ENCODE data around the gene NCSTN.
A peak's percentile ranks its signal among the peaks of the same experiment; 100 is the strongest.
"Not testable (repeated sequence)": the region's sequence is repeated elsewhere in the genome, so short reads cannot be mapped to it uniquely, and the experiment has no call there.

NCSTN gene

DNA sequence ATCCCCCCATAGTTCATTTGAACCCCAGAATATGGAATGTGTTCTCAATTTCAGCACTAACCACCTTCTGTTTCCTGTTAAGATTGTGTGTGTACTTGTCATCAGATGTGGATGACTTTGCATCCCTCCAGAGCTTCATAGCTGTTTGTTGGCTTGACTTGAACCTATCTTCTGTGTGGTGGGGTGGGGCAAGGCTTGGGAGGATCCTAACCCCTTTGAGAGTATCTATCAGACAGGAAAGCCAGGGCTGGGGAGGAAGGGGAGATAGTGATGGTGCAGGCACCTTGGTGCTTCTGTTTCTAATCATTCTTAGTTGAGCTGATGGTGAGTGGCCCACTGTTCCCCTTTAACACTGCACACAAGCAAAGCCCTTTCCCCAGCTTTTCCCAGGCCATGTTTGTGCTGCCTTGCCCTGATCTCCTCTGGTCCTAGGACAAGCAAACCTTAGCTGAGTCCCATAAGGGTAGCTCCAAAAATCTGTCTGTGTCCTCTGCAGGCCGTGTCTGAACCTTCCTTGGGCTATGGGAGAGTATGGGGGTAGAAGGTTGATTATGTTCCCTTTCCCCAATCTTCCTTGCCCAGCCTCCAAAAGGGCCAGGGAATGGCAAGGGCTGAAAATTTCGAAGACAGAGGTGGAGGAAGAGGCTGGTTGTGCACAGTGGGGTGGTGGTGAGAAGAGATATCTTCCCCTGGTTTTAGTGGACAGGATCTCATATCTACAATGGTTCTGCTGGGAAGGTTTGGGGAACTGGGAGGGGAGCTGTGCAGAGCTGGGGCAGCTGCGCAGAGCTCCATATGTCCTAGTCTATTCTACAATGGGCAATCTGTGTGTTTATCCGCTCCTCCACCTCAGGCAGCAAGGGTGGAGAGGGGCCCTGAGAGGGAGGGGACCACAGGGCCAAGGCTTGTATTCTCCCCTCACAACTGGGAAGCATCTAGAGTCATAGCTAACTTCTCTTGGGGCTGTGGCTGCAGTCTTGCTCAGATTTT, 25.0 kb downstream of the NCSTN start:
- no peak overlapping the region for H3K27ac ChIP-seq
- H3K4me3 ChIP-seq = no peak overlapping the region

DNA sequence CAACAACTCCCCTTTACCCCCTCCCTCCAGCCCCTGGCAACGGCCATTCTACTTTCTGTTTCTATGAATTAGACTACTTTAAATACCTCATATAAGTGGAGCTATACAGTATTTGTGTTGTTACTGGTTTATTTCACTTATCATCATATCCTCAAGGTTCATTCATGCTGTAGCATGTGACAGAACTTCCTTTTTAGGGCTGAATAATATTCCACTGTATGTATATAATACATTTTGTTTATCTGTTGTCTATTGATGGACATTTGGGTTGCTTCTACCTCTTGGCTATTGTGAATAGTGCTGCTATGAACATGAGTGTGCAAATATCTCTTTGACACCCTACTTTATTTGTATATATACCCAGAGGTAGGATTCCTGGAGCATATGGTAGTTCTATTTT, 25.9 kb downstream of the NCSTN start:
- H3K4me3 ChIP-seq = no peak overlapping the region
- no peak overlapping the region for H3K27ac ChIP-seq

DNA sequence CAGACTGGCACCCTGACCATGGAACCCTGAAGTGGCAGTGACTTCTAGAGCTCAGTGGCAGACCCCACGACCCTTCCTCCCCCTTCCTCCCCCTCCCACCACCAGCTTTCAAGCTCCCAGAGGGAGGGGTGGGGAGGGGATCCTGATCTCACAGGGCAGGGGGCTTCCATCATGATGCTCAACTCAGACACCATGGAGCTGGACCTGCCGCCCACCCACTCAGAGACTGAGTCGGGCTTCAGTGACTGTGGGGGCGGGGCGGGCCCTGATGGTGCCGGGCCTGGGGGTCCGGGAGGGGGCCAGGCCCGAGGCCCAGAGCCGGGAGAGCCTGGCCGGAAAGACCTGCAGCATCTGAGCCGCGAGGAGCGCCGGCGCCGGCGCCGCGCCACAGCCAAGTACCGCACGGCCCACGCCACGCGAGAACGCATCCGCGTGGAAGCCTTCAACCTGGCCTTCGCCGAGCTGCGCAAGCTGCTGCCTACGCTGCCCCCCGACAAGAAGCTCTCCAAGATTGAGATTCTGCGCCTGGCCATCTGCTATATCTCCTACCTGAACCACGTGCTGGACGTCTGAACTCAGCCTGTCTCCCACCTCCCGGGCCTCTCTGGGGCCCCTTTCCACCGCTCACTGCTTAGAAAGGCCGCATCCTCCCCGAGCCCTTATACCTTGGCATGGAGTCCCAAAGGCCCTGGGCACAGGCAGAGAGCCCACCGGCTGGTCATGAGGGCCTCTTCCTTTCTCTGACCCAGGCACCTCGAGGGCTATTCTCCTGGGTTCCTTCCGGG, 27.6 kb downstream of the NCSTN start:
- Histone ChIP-seq H3K4me3 (no peak overlapping the region), H3K27ac (no peak overlapping the region)

DNA sequence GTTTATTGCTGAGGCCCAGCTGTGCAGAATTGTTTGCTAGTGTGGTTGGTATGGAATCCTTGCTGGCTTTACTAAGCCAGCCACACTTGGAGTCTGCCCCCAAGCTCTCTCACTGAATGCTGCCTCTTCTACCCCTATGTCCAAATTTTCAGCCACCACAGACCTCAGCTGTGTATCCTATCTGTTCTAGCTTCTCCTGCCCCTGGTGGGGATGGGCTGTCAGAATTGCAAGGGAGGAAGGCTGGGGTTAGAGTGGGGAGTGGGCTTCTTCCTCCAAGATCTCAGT, 28.1 kb downstream of the NCSTN start:
- Histone ChIP-seq H3K27ac (no peak overlapping the region), H3K4me3 (no peak overlapping the region)

DNA sequence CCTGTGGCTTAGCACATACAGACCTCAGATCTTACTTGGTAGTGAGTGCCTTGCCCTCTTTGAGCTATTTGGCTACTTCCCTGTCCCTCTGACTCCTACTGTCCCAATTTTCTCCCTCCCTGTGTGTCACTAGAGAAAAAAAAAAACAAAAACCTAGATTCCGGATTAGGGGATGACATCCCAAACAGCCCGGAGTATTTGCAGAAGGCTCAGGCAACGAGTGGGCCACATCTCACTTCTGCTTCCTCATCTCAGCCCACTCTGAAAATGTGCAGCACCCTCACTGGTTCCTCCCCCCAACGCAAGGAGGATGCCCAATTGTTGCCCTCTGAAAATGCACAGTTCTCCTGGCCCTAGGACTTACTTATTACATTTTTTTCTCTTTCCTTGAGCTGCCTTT, 28.6 kb downstream of the NCSTN start:
- H3K27ac ChIP-seq = no peak overlapping the region
- no peak overlapping the region for H3K4me3 ChIP-seq

DNA sequence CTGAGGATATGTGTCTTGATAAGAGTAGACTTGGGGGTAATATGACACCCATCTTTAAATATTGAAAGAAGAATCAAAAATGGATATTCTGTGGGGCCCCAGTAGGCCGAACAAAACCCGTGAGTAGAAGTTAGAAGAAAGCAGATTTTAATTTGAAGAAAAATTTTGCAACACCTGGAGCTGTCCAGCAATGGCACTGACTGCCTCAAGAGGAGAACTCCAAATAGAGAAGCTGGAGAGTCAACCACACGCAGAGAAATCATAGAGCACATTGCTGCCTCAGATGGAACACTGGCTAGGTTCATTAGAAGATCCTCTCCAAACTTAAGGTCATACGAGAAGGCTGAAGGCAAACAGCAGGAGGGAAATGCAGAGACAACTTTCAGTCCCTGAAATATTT, 30.5 kb downstream of the NCSTN start:
- Histone ChIP-seq H3K4me3 (no peak overlapping the region), H3K27ac (no peak overlapping the region)

DNA sequence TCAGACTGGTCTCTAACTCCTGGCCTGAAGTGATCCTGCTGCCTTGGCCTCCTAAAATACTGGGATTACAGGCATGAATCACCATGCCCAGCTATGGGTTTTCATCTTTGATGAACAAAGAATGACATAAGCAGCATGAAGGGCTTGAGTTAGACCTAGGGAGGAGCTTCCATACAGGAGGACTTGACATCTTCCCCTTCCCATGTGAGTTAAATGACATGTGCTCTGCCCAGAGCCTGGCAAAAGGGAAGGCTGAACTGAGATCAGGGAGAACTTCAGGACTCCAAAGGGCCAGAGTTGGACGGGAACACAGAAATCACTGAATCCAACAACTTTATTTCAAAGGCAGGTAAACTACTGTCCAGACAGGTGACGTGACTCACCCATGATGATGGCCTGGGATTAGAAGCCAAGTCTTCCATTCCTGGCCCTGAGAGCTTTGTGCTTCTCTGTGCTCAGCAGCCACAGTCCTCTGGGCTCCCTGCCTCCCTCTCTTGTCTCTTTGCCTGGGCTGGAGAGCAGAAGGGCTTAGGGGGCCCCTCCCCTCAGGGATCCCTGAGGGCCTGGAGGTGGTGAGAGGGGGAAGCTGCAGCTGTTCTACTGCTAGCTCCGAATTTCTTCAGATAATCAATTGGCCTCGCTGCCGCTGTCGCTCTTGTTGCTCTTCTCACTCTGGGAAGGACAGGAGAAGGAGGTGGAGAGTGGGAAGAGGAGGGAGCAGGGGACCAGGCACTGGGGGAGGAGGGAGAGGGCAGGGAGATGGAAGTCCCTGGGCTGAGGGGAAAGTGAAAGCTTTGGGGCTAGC, 31.3 kb downstream of the NCSTN start:
- peak overlapping the region in 6 of 21 experiments; percentile 1 to 48 (median 40) for H3K27ac ChIP-seq
- H3K4me3 ChIP-seq = no peak overlapping the region

DNA sequence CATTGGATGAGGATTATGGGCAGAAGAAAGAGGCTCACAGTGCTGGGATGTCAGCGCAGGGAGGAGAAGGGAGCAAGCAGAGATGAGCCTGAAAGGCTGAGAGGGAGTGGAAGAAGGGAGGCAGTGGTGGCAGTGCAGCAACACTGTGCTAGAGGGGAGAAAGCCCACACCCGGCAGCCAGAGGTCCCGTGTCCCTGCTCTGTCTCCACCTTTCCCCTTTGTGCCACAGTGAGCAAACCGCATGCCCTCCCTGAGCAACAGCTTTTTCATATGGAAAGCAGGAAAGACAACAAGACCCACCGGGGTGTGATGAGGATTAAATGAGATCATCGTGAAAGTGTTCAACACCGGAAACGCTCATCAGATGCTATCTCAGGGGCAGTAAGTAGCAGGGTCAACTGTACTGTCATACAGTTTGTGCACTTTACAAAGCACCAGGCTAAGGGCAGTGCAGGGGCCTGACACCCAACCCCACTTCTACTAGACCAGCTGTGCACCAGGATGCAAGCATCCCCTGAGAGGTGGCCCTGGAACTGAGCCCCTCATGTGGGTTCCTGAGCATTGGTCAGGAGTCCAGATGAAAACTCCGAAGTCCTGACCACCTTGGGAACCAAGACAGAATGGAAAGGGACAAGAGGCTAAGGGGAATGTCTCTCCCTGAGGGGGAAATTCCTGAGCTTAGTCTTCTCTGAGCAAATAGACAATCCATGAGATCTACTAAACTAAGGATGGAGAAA, 32.8 kb downstream of the NCSTN start:
- Histone ChIP-seq H3K4me3 (no peak overlapping the region), H3K27ac (peak overlapping the region in 11 of 21 experiments; percentile 4 to 55 (median 29))

DNA sequence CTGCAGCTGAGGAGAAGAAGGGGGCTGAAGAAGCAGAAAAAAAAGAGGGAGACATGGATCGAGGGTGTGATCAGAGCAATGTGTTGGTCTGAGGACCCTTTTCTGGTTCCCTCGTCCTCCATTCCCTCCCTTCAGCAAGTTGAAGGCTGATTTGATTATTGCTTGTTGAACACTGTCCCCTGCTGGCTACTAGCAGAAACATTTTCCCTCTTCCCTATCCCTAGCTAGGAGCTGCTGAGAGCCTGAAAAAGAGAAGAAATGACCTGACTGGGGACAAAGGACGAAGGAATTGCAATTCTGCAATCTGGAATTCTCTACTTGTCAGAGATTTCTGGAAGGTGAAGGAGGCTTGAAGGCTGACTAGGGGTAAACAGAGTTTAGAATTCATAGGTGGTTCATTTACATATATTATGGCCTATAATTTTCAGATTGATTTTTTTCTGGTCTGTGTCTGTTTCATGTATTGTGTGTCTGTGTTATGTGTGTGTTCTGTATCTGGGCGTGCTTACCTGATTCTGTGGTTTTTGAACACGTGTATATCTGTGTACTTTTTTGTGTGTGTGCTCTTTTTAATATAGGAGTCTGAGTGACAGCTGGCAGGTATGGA, 33.4 kb downstream of the NCSTN start:
- peak overlapping the region in 4 of 21 experiments; percentile 4 to 52 (median 27) for H3K27ac ChIP-seq
- H3K4me3 ChIP-seq = no peak overlapping the region

DNA sequence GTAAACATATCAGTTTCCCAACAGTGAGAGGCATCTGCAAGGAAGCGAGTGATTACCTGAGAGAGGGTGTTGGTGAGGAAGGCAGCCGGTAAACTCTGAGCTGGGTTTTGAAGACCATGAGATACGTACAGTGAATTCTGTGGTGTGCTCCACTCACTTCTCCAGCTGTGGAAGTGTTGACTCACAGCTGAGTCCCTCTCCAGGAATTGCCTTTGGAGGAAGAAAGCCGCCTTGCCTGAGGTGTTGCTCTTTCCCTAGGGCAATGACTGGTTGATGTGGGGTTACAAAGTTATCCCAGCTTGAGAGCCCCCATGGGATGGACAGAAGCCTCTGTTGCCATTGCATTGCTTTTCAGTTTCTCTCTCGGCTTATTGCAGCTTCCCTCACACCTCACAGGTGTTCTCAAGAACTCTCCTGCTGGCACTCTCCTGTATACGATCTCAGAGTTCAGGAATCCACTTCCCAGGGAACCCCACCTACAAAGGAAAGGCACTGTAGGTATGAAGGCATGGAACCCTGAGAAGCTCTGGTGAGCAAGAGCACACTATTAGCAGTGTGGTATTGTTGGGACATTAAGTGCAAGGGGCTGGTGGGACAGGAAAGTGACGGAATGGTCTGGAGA, 34.5 kb downstream of the NCSTN start:
- H3K4me3 ChIP-seq = no peak overlapping the region
- no peak overlapping the region for H3K27ac ChIP-seq

DNA sequence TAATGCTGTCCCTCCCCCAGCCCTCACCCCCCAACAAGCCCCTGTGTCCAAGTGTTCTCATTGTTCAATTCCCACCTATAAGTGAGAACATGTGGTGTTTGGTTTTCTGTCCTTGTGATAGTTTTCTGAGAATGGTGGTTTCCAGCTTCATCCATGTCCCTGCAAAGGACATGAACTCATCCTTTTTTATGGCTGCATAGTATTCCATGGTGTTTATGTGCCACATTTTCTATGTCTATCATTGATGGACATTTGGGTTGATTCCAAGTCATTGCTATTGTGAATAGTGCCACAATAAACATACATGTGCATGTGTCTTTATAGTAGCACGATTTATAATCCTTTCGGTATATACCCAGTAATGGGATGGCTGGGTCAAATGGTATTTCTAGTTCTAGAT, 41.6 kb downstream of the NCSTN start:
- not testable (repeated sequence) for H3K4me3 ChIP-seq, H3K27ac ChIP-seq

DNA sequence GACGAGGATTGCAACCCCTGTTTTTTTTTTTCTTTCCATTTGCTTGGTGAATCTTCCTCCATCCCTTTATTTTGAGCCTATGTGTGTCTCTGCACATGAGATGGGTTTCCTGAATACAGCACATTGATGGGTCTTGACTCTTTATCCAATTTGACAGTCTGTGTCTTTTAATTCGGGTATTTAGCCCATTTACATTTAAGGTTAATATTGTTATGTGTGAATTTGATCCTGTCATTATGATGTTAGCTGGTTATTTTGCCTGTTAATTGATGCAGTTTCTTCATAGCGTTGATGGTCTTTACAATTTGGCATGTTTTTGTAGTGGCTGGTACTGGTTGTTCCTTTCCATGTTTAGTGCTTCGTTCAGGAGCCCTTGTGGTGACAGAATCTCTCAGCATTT, 45.2 kb downstream of the NCSTN start:
- not testable (repeated sequence) for H3K27ac ChIP-seq, H3K4me3 ChIP-seq

DNA sequence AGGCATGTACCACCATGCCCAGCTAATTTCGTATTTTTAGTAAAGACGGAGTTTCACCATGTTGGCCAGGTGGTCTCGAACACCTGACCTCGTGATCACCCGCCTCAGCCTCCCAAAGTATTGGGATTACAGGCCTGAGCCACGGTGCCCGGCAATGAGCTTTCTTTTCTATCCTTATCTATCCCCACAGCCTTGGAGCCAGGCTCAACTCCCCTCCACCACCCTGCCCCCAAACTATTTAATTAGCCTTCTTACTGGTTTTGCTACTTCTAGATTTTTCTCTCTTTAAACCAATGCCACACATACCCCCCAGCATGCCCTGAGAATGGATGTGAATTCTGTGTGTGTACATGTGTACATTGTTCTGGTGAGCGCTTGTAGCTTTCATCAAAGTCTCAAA, 51.5 kb downstream of the NCSTN start:
- Histone ChIP-seq H3K4me3 (no peak overlapping the region), H3K27ac (no peak overlapping the region)

DNA sequence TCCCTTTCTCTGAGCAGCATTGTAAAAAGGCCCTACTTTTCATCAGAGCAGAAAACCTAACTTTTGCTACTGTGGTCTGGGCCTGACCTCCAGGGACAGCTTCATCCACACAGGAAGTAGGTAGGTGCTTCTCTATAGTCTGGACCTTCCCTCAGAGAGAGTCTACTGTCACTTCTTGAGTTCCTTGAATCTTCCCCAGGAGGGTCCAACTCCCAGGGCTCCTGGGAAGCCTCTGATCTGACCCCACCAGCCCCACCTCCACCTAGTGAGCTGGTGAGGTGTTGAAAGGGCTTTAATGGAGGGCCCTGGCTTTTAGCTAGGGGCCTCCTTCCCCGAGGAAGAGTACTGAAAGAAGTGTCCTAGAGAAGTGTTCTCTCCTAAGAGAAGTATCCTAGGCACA, 54.5 kb downstream of the NCSTN start:
- Histone ChIP-seq H3K4me3 (no peak overlapping the region), H3K27ac (no peak overlapping the region)

DNA sequence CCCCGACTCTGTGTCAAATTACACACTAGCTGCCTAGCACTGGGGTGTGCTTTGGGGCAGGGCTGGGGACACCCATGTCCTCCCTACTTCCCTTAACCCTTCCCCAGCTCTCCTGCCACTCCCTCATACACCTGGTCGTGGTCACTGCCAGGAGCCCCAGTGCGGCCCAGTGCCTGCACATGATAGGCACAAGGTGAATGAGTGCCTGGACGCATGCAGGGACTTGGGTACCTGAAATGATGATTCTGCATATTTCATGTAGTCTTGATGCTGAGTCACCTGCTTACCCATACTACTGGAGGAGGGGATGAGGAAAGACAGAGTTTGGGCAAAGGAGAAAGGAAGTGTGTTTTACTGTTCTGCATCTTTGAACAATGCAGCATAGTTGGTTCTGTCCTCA, 55.6 kb downstream of the NCSTN start:
- peak overlapping the region in 2 of 21 experiments; percentile 5 to 90 for H3K27ac ChIP-seq
- no peak overlapping the region for H3K4me3 ChIP-seq

DNA sequence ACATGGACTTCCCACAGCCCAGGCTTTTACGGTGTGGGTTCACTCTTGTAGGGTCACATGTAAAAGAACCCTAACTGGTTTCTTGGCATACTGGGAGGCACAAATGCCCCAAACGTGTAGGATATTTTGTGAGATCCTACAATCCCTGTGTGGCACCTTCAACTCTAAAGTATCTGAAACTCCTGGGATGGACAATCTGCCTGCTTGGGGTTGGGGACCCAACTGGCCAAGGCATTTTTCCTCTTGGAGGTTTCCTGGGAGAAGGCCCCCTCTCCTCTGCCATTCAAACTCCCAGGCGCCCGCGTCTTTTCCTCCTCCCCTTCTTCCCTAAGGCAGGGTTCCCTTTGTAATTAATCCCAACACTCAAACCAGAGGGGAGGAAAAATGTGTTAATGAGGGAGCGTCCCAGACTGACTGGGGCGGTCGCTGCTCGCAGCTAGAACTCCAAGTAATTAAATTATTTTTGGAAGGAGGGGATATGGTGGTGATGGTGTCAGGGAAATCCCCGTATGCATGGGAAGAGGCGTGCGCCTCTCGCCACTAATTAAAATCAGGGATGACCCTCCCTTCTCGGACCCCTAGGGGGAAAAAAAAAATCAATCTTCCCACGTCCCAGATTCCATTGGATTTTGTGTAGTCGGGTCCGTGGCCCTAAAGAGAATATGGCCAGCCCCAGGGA, 56.5 kb downstream of the NCSTN start:
- H3K4me3 ChIP-seq = peak overlapping the region; percentile 42 to 79 (median 60)
- peak overlapping the region in 20 of 21 experiments; percentile 76 to 93 (median 86) for H3K27ac ChIP-seq

DNA sequence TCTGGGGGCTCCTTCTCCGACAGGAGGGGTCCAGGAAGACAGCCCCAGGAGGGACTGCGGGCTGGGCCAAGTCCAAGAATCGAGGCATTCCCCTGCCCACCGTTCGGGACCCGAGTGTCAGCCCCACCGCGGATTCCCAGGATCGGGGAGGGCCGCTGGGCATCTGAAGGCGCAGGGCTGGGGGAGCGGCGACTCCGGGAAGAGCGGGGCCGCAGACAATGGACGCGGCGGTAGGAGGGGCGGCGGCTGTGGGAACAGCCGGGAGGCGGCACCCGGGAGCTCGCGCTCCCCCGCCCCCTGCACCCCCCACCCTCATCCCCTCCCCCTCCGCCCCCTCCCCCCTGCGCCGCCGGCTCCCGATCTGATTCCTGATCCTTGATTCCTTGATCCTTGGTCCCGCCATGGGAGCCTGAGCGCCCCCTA, 57.1 kb downstream of the NCSTN start, which contains the start of gene VANGL2:
TSS of gene VANGL2 (plus strand) at position 342 of the 423 bp plus-strand sequence. CDS start 15,274 bp downstream, outside the sequence.
- peak within 1 kb of the TSS; percentile 42 to 79 (median 60) for H3K4me3 ChIP-seq
- peak within 1 kb of the TSS; percentile 33 to 93 (median 86) for H3K27ac ChIP-seq
